SU-DHL-6 (cell line): ENCODE data around the gene ADPGK.

Experiments
- H2AFZ ChIP-seq: fragments of 200-600 bp; sonication (generic); 2 replicates; pipeline ENCODE4 v1.6.1; 2014; ENCODE audit warnings: low read depth, mild to moderate bottlenecking, moderate library complexity, mixed read lengths, antibody characterized with exemption, low read length; ENCODE audit not compliant: severe bottlenecking
- H3F3A ChIP-seq: fragments of 200-600 bp; shearing (Covaris generic); 2 replicates; pipeline ENCODE4 v1.6.0; 2016; ENCODE audit warnings: antibody characterized with exemption, mild to moderate bottlenecking; ENCODE audit not compliant: insufficient read depth
- H3K27ac ChIP-seq: fragments of 200-600 bp; sonication (generic); 2 replicates; pipeline ENCODE4 v1.5.1; 2016; ENCODE audit warnings: low read depth, mild to moderate bottlenecking, low read length, moderate library complexity, mixed read lengths
- H3K27me3 ChIP-seq: fragments of 200-600 bp; sonication (generic), shearing (Covaris generic); 2 replicates; pipeline ENCODE4 v1.6.0; 2014; ENCODE audit warnings: mild to moderate bottlenecking, low read length
- H3K36me3 ChIP-seq: fragments of 200-600 bp; sonication (generic); 2 replicates; pipeline ENCODE4 v1.6.1; 2014; ENCODE audit warnings: mild to moderate bottlenecking, low read length, mixed read lengths
- H3K4me2 ChIP-seq: fragments of 300-600, 200-600 bp; shearing (Covaris generic), sonication (generic); 2 replicates; pipeline ENCODE4 v1.6.0; 2014; ENCODE audit warnings: low read length, low read depth, mild to moderate bottlenecking; ENCODE audit not compliant: poor library complexity, severe bottlenecking
- H3K4me3 ChIP-seq: fragments of 200-600 bp; sonication (generic); 2 replicates; pipeline ENCODE4 v1.5.1; 2014; ENCODE audit warnings: antibody characterized with exemption, low read length, mild to moderate bottlenecking, mixed read lengths; ENCODE audit not compliant: insufficient read depth, poor library complexity, severe bottlenecking
- H3K79me2 ChIP-seq: fragments of 200-600 bp; sonication (generic); 2 replicates; pipeline ENCODE4 v1.6.1; 2014; ENCODE audit warnings: mild to moderate bottlenecking, low read length, moderate library complexity; ENCODE audit not compliant: insufficient read depth
- H3K9ac ChIP-seq: fragments of 200-600 bp; sonication (generic); 2 replicates; pipeline ENCODE4 v1.7.0; 2014; ENCODE audit warnings: mild to moderate bottlenecking, low read length
- H3K9me2 ChIP-seq: fragments of 200-600 bp; sonication (generic); replicated peaks from 2 replicates; pipeline ENCODE4 v1.6.1; 2014; ENCODE audit warnings: low read length; ENCODE audit not compliant: insufficient read depth
- H3K9me3 ChIP-seq: fragments of 200-600 bp; sonication (generic); 2 replicates; pipeline ENCODE4 v1.6.1; 2014; ENCODE audit warnings: low read length, mixed read lengths; ENCODE audit not compliant: insufficient read depth
- H4K20me1 ChIP-seq: fragments of 200-600 bp; sonication (generic); 2 replicates; pipeline ENCODE4 v1.6.1; 2014; ENCODE audit warnings: low read depth, mild to moderate bottlenecking, antibody characterized with exemption, low read length, moderate library complexity, mixed read lengths
- CTCF ChIP-seq: fragments of 200-600 bp; sonication (generic); IDR thresholded peaks from one replicate; pipeline ENCODE4 v1.5.1; 2017; ENCODE audit warnings: antibody characterized with exemption, mild to moderate bottlenecking, low read length, moderate library complexity; ENCODE audit not compliant: insufficient read depth, poor library complexity, severe bottlenecking
- EZH2phosphoT487 ChIP-seq: fragments of 200-600 bp; sonication (generic), shearing (Covaris generic); conservative IDR thresholded peaks from 2 replicates; pipeline ENCODE4 v1.6.1; 2018; ENCODE audit warnings: mild to moderate bottlenecking, antibody characterized with exemption, low read length, moderate library complexity, mixed read lengths

Gene ADPGK

DNA sequence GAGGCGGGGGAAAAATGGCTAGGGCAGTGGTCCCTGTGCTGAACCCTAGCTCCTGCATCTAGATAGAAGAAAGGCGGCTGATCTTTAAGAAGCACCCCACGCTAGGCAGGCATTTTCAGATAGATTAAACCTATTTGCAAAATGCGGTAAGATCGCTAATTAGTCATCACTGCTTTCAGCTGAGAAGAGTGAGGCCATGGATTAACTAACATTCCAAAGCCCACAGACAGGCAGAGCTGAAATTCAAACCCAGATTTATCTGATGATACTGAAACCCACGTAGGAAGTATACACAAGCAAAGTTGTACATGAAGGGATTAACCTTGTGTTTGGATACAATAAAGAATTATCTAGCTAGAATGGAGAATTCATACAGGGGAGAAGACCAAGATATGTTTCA lies 4.8 kb downstream of the ADPGK start:
- Histone ChIP-seq H2AFZ (no peak overlapping the region), H3K9me2 (no peaks in the 10 kb centered on the region), H3K9ac (no peak overlapping the region), H3K9me3 (no peaks in the 10 kb centered on the region), H4K20me1 (no peaks in the 10 kb centered on the region; the same call in 1 of the 2 replicates), H3K27ac (no peak overlapping the region), H3K4me2 (no peak overlapping the region), H3K36me3 (peaks cover 6% of the 10 kb centered on the region; the same call in 1 of the 2 replicates), H3K79me2 (peaks cover 95% of the 10 kb centered on the region), H3K4me3 (no peak overlapping the region), H3F3A (no peaks in the 10 kb centered on the region), H3K27me3 (no peaks in the 10 kb centered on the region)
- no peak for TF ChIP-seq CTCF
- TF ChIP-seq EZH2phosphoT487, result no peak

DNA sequence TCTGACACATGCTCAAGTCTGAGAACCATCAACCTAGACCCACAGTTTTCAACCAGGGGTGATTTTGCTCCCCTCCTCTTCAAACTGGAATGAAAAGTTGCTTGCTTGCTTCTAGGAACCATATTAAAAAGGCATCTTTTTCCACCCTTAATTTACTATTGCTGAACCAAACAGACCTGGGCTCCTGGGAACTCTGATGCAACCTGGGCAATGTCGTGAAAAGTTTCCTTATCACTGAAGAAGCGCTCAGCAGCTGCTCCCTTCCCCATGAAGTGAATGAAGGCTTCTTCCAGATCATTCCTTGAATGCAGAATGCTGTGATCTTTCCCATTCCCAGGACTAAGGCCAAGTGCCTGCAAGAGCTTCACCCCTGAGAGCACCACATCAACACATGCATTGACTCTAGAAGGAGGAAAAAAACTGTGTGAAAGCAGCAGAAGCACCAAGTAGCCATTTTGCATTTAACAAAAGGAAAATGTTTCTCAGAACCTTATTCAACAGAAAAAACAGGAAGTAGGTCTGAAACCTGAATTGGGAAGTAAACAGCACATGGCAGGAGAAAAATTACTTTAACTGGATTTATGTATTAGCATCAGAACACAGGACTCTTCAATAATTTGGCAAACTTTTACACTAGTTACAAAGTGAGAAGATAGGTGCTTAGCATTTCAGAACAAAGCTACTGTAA lies 8.7 kb downstream of the ADPGK start:
- Histone ChIP-seq H3K9ac (no peak overlapping the region), H2AFZ (no peak overlapping the region), H3K27me3 (no peaks in the 10 kb centered on the region), H3K27ac (no peak overlapping the region), H3F3A (no peaks in the 10 kb centered on the region), H3K4me3 (no peak overlapping the region), H3K4me2 (peak overlapping the region; percentile 7), H4K20me1 (no peaks in the 10 kb centered on the region; the same call in 1 of the 2 replicates), H3K9me2 (no peaks in the 10 kb centered on the region), H3K79me2 (peaks cover 67% of the 10 kb centered on the region), H3K9me3 (no peaks in the 10 kb centered on the region), H3K36me3 (peaks cover 28% of the 10 kb centered on the region)
- TF ChIP-seq CTCF, result no peak
- no peak for TF ChIP-seq EZH2phosphoT487

GRCh38 chr15:72771329-72771725 lies 12.2 kb downstream of the ADPGK start:
- H3K36me3 ChIP-seq, result peaks cover 54% of the 10 kb centered on the region
- H3K4me3 ChIP-seq, result no peak overlapping the region
- H3K79me2 ChIP-seq, result peaks cover 51% of the 10 kb centered on the region
- no peaks in the 10 kb centered on the region for H3K9me2 ChIP-seq
- H3F3A ChIP-seq, result no peaks in the 10 kb centered on the region
- H3K4me2 ChIP-seq, result no peak overlapping the region
- H2AFZ ChIP-seq, result no peak overlapping the region
- H4K20me1 ChIP-seq, result no peaks in the 10 kb centered on the region
- H3K9me3 ChIP-seq, result no peaks in the 10 kb centered on the region
- H3K9ac ChIP-seq, result no peak overlapping the region
- no peak for TF ChIP-seq EZH2phosphoT487
- no peak for TF ChIP-seq CTCF
- H3K27ac ChIP-seq, result no peak overlapping the region
- no peaks in the 10 kb centered on the region for H3K27me3 ChIP-seq
